Activated T-helper 2 cell treated with anti-CD3 and anti-CD28 coated beads, Interferon-gamma antibody, Interleukin-2, Interleukin-4, amounts not matched to agents 10 μg/mL and 5 μg/mL and 100 μg/mL, durations not matched to agents 14 hours and 24 hours and 36 hours (primary cell): Measurements from ENCODE around the gene DOK3. TPM values are rescaled to one million over a fixed set of nuclear protein-coding genes. Genes with fewer than 3 reads are reported as not detected.

ENCODE experiments used
- DNase-seq: peaks from one replicate; pipeline ENCODE4 v3.0.0; 2021; ENCODE audit warnings: low spot score
- H3K27ac Mint-ChIP-seq: one replicate; pipeline ENCODE4 v1.8.0; 2021; ENCODE audit warnings: mixed read lengths
- H3K27me3 Mint-ChIP-seq: one replicate; pipeline ENCODE4 v1.8.0; 2021; ENCODE audit warnings: low read depth, mixed read lengths
- H3K36me3 Mint-ChIP-seq: one replicate; pipeline ENCODE4 v1.8.0; 2021; ENCODE audit warnings: low read depth, mixed read lengths
- H3K4me1 Mint-ChIP-seq: one replicate; pipeline ENCODE4 v1.8.0; 2021; ENCODE audit warnings: low read depth, mixed read lengths
- H3K4me3 Mint-ChIP-seq: one replicate; pipeline ENCODE4 v1.8.0; 2021; ENCODE audit warnings: low read depth, mild to moderate bottlenecking, moderate library complexity, mixed read lengths
- H3K9me3 Mint-ChIP-seq: one replicate; pipeline ENCODE4 v1.8.0; 2021; ENCODE audit warnings: mixed read lengths
- intact Hi-C: fragments of 100-400 bp; cut with micrococcal nuclease; formaldehyde crosslinking; loops from one replicate; pipeline ENCODE4 v1.15.1; 2023
- total RNA-seq: library from RNA; stranded (reverse); gene quantifications from 2 replicates; pipeline ENCODE4 v1.2.3, GENCODE V29; 2022

The DOK3 gene
- total RNA-seq, 1 donor from 2014 or later: 3.3 TPM

- Mint-ChIP-seq H3K9me3 (no peaks in the 10 kb centered on the region), H3K27ac (no peak overlapping the region), H3K4me1 (no peaks in the 10 kb centered on the region), H3K4me3 (no peak overlapping the region), H3K27me3 (no peaks in the 10 kb centered on the region), H3K36me3 (peaks cover 29% of the 10 kb centered on the region)
- intact Hi-C loops: no loop called here
- DNase-seq: no peak
Measured at GRCh38 chr5:177529247-177530203, 19.9 kb upstream of the DOK3 start.

DNA sequence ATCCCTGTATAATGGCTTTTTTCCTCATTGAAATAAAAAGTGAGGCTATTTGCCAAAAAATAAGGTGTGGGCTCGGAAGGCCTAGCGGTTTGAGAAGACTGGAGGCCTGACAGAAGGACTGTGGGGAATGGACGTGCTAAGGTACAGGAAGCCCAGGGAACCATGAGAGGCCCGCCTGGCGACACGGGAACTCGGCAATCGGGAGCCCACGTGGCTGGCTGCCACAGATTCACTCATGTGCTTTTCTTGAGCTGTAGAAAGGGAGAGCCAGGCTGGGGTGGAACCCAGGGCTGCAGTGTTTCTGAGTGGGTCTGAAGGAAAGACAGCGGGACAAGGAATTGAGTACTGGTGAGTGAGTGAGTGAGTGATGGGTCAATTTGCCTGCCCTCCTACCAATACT lies 19.0 kb upstream of the DOK3 start:
- no peak overlapping the region for H3K4me3 Mint-ChIP-seq
- intact Hi-C loops: no loop called here
- H3K4me1 Mint-ChIP-seq: no peaks in the 10 kb centered on the region
- no peaks in the 10 kb centered on the region for H3K9me3 Mint-ChIP-seq
- no peak overlapping the region for H3K27ac Mint-ChIP-seq
- no peaks in the 10 kb centered on the region for H3K27me3 Mint-ChIP-seq
- no peak for DNase-seq
- H3K36me3 Mint-ChIP-seq: peaks cover 25% of the 10 kb centered on the region

GRCh38 chr5:177527595-177527994 lies 18.0 kb upstream of the DOK3 start:
- no peak overlapping the region for H3K27ac Mint-ChIP-seq

DNA sequence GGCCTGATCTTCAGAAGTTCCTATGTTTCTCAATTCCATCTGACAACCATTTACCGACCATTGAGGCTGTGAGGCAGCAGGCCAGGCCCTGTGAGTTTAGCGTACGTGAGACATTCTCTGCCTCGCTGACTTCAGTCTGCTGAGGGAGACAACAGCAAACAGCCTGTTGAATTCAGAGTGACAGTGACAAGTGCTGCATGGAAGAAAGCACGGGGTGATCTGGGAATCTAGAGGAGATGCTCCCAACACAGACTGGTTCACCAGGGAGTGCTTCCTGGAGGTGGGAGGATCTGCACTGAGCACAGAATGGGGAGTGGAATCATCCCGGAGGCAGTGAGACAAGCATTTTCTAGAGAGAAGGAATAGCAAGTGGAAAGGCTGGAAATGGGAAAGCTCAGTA lies 17.2 kb upstream of the DOK3 start:
- no peak overlapping the region for H3K4me3 Mint-ChIP-seq
- intact Hi-C loops: no loop called here
- no peak for DNase-seq
- H3K4me1 Mint-ChIP-seq: peaks cover 2% of the 10 kb centered on the region
- no peak overlapping the region for H3K27ac Mint-ChIP-seq
- no peaks in the 10 kb centered on the region for H3K9me3 Mint-ChIP-seq
- H3K27me3 Mint-ChIP-seq: no peaks in the 10 kb centered on the region
- H3K36me3 Mint-ChIP-seq: peaks cover 14% of the 10 kb centered on the region

More at GRCh38 chr5:177527595-177527994, 18.0 kb upstream of the DOK3 start:
- no peaks in the 10 kb centered on the region for H3K4me1 Mint-ChIP-seq
- no peak for DNase-seq
- H3K27me3 Mint-ChIP-seq: no peaks in the 10 kb centered on the region
- H3K4me3 Mint-ChIP-seq: no peak overlapping the region
- H3K36me3 Mint-ChIP-seq: peaks cover 21% of the 10 kb centered on the region
- intact Hi-C loops: no loop called here
- H3K9me3 Mint-ChIP-seq: no peaks in the 10 kb centered on the region

DNA sequence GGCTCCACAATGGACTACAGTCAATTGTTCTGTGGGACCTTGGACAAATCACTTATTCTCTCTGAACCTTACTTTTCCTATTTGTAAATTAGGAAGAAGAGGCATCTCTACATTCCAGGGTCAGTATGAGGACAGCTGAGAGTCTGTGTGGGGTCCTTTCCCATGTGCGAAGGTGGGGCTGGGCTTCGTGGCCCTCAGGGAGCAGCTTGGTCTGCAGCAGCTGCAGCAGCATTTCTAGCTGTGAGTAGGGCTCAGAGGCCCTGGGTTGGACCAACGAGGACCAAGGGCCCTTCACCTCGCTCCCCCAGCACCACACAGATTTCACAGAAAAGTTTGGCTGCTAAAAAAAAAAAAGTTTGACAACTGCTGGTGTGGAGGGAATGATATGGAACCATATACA lies 16.6 kb upstream of the DOK3 start:
- Mint-ChIP-seq H3K36me3 (peaks cover 19% of the 10 kb centered on the region), H3K27ac (no peak overlapping the region), H3K4me1 (peaks cover 7% of the 10 kb centered on the region), H3K4me3 (no peak overlapping the region), H3K27me3 (no peaks in the 10 kb centered on the region), H3K9me3 (no peaks in the 10 kb centered on the region)
- intact Hi-C loops: no loop called here
- no peak for DNase-seq

GRCh38 chr5:177524941-177525655 lies 15.5 kb upstream of the DOK3 start:
- Mint-ChIP-seq H3K9me3 (no peaks in the 10 kb centered on the region), H3K4me1 (peaks cover 7% of the 10 kb centered on the region), H3K27ac (no peak overlapping the region), H3K27me3 (no peaks in the 10 kb centered on the region), H3K36me3 (peaks cover 21% of the 10 kb centered on the region), H3K4me3 (no peak overlapping the region)
- DNase-seq: no peak
- intact Hi-C loops: no loop called here

DNA sequence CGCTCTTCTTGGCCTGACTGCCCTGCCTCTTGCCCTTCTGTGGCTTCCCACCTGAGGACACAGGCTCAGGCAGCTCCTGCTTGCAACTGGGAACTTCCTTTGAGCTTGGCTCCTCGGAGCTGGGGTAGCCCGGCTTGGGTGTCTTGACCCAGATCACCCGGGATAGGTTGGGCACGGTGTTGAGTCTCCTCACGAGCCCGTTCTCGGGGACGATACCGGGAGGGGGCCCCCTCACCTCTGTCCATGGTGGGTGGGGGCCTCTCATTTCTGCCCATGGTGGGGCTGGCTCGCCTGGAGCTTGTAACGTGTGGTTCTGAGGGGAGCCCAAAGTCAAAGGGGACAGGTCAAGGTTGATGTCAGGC lies 14.9 kb upstream of the DOK3 start:
- H3K27ac Mint-ChIP-seq: no peak overlapping the region

GRCh38 chr5:177523711-177524538 lies 14.3 kb upstream of the DOK3 start:
- H3K36me3 Mint-ChIP-seq: peaks cover 28% of the 10 kb centered on the region
- intact Hi-C loops: no loop called here
- H3K9me3 Mint-ChIP-seq: no peaks in the 10 kb centered on the region
- no peak overlapping the region for H3K4me3 Mint-ChIP-seq
- peaks cover 11% of the 10 kb centered on the region for H3K4me1 Mint-ChIP-seq
- DNase-seq: no peak
- no peaks in the 10 kb centered on the region for H3K27me3 Mint-ChIP-seq
- no peak overlapping the region for H3K27ac Mint-ChIP-seq

More for the DNA sequence above, 14.9 kb upstream of the DOK3 start:
- DNase-seq: no peak
- no peaks in the 10 kb centered on the region for H3K27me3 Mint-ChIP-seq
- H3K36me3 Mint-ChIP-seq: peaks cover 26% of the 10 kb centered on the region
- no peak overlapping the region for H3K4me3 Mint-ChIP-seq
- intact Hi-C loops: no loop called here
- no peaks in the 10 kb centered on the region for H3K9me3 Mint-ChIP-seq
- peaks cover 9% of the 10 kb centered on the region for H3K4me1 Mint-ChIP-seq

DNA sequence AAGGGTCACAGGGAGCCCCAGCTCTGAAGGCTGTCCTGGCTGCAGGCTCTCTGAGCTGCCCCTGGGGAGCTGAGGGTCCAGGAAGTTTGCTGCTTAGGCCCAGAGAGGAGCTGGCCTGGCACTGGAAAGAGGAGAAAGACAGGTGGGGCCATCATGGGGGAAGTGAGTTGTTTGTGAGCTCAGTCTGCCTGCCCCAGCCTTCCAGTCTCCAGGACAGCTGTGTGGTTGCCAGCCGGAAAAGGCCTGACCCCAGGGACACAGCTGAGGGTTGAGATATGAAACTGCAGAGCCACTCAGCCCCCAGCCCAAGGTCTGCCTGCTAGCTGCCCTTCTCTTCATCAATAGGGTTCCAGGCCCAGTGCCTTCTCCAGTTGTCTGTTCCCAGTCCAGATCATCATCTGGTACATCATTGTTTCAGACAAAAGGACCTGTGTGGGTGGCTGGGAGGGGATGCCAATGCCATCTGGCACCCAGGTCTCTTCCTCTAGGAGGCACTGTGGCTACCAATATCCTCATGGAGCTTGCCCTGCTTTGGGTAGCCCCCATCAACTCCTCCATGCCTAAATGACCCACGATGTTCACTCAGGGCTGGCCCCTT lies 11.4 kb upstream of the DOK3 start:
- H3K4me3 Mint-ChIP-seq: no peak overlapping the region

GRCh38 chr5:177520271-177520670 lies 10.6 kb upstream of the DOK3 start:
- no peak for DNase-seq
- peaks cover 25% of the 10 kb centered on the region for H3K4me1 Mint-ChIP-seq
- peaks cover 44% of the 10 kb centered on the region for H3K36me3 Mint-ChIP-seq
- no peaks in the 10 kb centered on the region for H3K27me3 Mint-ChIP-seq
- H3K4me3 Mint-ChIP-seq: no peak overlapping the region
- H3K9me3 Mint-ChIP-seq: no peaks in the 10 kb centered on the region
- intact Hi-C loops: no loop called here
- H3K27ac Mint-ChIP-seq: peak overlapping the region; percentile 46

More for the DNA sequence above, 11.4 kb upstream of the DOK3 start:
- H3K27ac Mint-ChIP-seq: peak overlapping the region; percentile 38
- no peaks in the 10 kb centered on the region for H3K27me3 Mint-ChIP-seq
- H3K9me3 Mint-ChIP-seq: no peaks in the 10 kb centered on the region
- H3K4me1 Mint-ChIP-seq: peaks cover 17% of the 10 kb centered on the region
- intact Hi-C loops: no loop called here
- peaks cover 40% of the 10 kb centered on the region for H3K36me3 Mint-ChIP-seq
- DNase-seq: no peak

DNA sequence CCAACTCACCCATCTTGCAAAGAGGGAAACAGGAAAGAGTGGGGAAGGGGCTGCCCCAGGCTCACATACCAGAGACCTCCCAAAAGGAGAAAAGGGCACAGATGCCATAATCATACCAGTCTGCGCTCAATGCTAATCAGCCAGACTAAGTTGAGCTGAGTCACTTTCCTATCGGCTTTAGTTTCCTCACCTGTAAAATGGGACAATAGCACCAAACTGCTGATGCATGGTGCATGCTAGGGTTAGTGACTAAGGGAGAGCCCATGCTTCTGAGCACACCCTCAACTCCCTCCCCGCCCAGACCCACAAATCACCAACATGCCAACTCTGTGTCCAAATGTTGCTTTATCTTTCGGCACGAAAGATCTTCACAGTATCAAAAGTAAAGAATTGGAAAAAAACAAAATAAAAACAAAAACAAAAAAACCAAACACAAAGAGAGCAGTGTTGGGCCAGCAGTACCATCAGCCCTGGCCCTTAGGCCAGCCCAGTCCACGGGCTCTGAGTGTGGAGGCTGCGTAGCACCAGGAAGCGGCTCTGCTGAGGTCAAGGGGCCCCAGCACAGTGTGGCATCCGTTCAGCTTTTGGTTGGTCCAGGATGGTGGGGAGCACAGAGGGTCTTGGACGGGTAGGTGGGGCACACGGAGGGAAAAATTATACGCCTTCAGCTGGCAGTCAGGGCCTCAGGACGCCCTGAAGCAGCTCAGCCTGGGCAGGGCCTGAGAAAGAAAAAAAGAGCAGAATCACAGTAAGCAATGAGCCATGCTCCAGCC lies 10.0 kb upstream of the DOK3 start:
- intact Hi-C loops: no loop called here
- no peaks in the 10 kb centered on the region for H3K27me3 Mint-ChIP-seq
- H3K9me3 Mint-ChIP-seq: no peaks in the 10 kb centered on the region
- no peak overlapping the region for H3K4me3 Mint-ChIP-seq
- DNase-seq: no peak
- H3K4me1 Mint-ChIP-seq: peaks cover 29% of the 10 kb centered on the region
- peaks cover 48% of the 10 kb centered on the region for H3K36me3 Mint-ChIP-seq
- H3K27ac Mint-ChIP-seq: no peak overlapping the region
